Liver (tissue), 9 donors: ENCODE data around the gene ZNF749. TPM values are rescaled to one million over a fixed set of nuclear protein-coding genes. Genes with fewer than 3 reads are reported as not detected.

Experiments
- DNase-seq: peaks from one replicate; pipeline ENCODE4 v3.0.0-alpha.2; 2017; ENCODE audit warnings: low spot score
- H3K27ac ChIP-seq, 2 donors: one replicate each; pipeline ENCODE4 v1.7.0; 2013; ENCODE audit warnings: inconsistent platforms in 2 of 2, low read length in 2 of 2, control low read depth in 1 of 2, low read depth in 1 of 2, mild to moderate bottlenecking in 1 of 2
- H3K27me3 ChIP-seq, 4 donors: one replicate each; pipeline versions ENCODE4 v1.6.1 to v1.7.0; 2013; ENCODE audit warnings: low read length in 3 of 4, inconsistent platforms in 1 of 4, mild to moderate bottlenecking in 1 of 4, moderate library complexity in 1 of 4; ENCODE audit not compliant: control insufficient read depth in 4 of 4, insufficient read depth in 4 of 4
- H3K36me3 ChIP-seq, 4 donors: one replicate each; pipeline versions ENCODE4 v1.6.1 to v1.7.0; 2013; ENCODE audit warnings: low read length in 3 of 4, mild to moderate bottlenecking in 3 of 4, low read depth in 1 of 4, moderate library complexity in 1 of 4; ENCODE audit not compliant: control insufficient read depth in 4 of 4, insufficient read depth in 3 of 4
- H3K4me1 ChIP-seq, 4 donors: one replicate each; pipeline versions ENCODE4 v1.6.1 to v1.7.0; 2013; ENCODE audit warnings: low read length in 3 of 4, mild to moderate bottlenecking in 3 of 4, moderate library complexity in 1 of 4; ENCODE audit not compliant: control insufficient read depth in 4 of 4, insufficient read depth in 4 of 4
- H3K4me3 ChIP-seq, 3 donors: one replicate each; pipeline versions ENCODE4 v1.6.1 to v1.7.0; 2013; ENCODE audit warnings: low read length in 3 of 3, control low read depth in 1 of 3, low read depth in 1 of 3, mild to moderate bottlenecking in 1 of 3
- H3K9ac ChIP-seq, 2 donors: one replicate each; pipeline ENCODE4 v1.7.0; 2013; ENCODE audit warnings: low read length in 2 of 2, mild to moderate bottlenecking in 2 of 2, moderate library complexity in 2 of 2, control low read depth in 1 of 2, low read depth in 1 of 2
- H3K9me3 ChIP-seq, 4 donors: one replicate each; pipeline versions ENCODE4 v1.6.1 to v1.7.0; 2013; ENCODE audit warnings: low read length in 3 of 4; ENCODE audit not compliant: control insufficient read depth in 4 of 4
- EGR1 ChIP-seq, 2 donors: IDR thresholded peaks; 2 replicates each; pipeline ENCODE4 v1.6.1; 2016 to 2018; ENCODE audit warnings: antibody characterized with exemption in 2 of 2, low read depth in 2 of 2
- FOXA1 ChIP-seq: IDR thresholded peaks from 2 replicates; pipeline ENCODE4 v1.6.1; 2016; ENCODE audit warnings: antibody characterized with exemption
- GABPA ChIP-seq, 2 donors: IDR thresholded peaks in 1 of 2; conservative IDR thresholded peaks in 1 of 2; 2 replicates each; pipeline ENCODE4 v1.6.1; 2016; ENCODE audit warnings: antibody characterized with exemption in 2 of 2, mild to moderate bottlenecking in 1 of 2, moderate library complexity in 1 of 2
- HNF4A ChIP-seq, 2 donors: conservative IDR thresholded peaks; 2 replicates each; pipeline ENCODE4 v1.6.1; 2016; ENCODE audit warnings: antibody characterized with exemption in 2 of 2, mild to moderate bottlenecking in 2 of 2
- HNF4G ChIP-seq: IDR thresholded peaks from 2 replicates; pipeline ENCODE4 v1.6.1; 2016; ENCODE audit warnings: antibody characterized with exemption
- JUND ChIP-seq, 2 donors: IDR thresholded peaks; 2 replicates each; pipeline ENCODE4 v1.6.1; 2016; ENCODE audit warnings: antibody characterized with exemption in 2 of 2
- NR2F2 ChIP-seq: IDR thresholded peaks from 2 replicates; pipeline ENCODE4 v1.6.1; 2016; ENCODE audit warnings: antibody characterized with exemption
- RAD21 ChIP-seq, 2 donors: IDR thresholded peaks; 2 replicates each; pipeline ENCODE4 v1.6.1; 2016; ENCODE audit warnings: antibody characterized with exemption in 2 of 2, mild to moderate bottlenecking in 2 of 2
- RXRA ChIP-seq, 2 donors: IDR thresholded peaks; 2 replicates each; pipeline ENCODE4 v1.6.1; 2017 to 2018; ENCODE audit warnings: antibody characterized with exemption in 2 of 2, mild to moderate bottlenecking in 1 of 2
- SP1 ChIP-seq: IDR thresholded peaks from 2 replicates; pipeline ENCODE4 v1.6.1; 2018; ENCODE audit warnings: antibody characterized with exemption, mild to moderate bottlenecking
- TAF1 ChIP-seq: conservative IDR thresholded peaks from 2 replicates; pipeline ENCODE4 v1.6.1; 2016; ENCODE audit warnings: antibody characterized with exemption, mild to moderate bottlenecking
- YY1 ChIP-seq: IDR thresholded peaks from 2 replicates; pipeline ENCODE4 v1.6.1; 2016; ENCODE audit warnings: antibody characterized with exemption, mild to moderate bottlenecking
- WGBS: extraction: QIAGEN DNeasy Blood & Tissue Kit; methylation state at CpG from one replicate; pipeline ENCODE4 v1.1.7; 2013; 5-methylcytosine and 5-hydroxymethylcytosine counted together
- polyA plus RNA-seq, 2 donors: library from polyadenylated mRNA; stranded (reverse) in 1 of 2; unstranded in 1 of 2; fragments of 200-250 nt in 1 of 2; fragments of >200 nt in 1 of 2; fragmentation: Nextera tagmentation in 1 of 2; extraction: Ambion mirVana in 1 of 2; gene quantifications; one replicate each; pipeline versions ENCODE4 v1.2.1 to v1.2.3, GENCODE V29; 2013 to 2015
- total RNA-seq, 2 donors: library from RNA; depleted of rRNA; stranded (reverse); fragments of >200 nt; gene quantifications; one replicate each; pipeline ENCODE4 v1.2.3, GENCODE V29; 2014
- TF ChIP-seq, protein P1 (sequence below): IDR thresholded peaks from 2 replicates; pipeline ENCODE4 v1.6.1; 2016; ENCODE audit warnings: antibody characterized with exemption
- TF ChIP-seq, protein P2 (sequence below): IDR thresholded peaks from 2 replicates; pipeline ENCODE4 v1.6.1; 2016; ENCODE audit warnings: antibody characterized with exemption
- TF ChIP-seq, protein P3 (sequence below): IDR thresholded peaks from 2 replicates; pipeline ENCODE4 v1.6.1; 2016; ENCODE audit warnings: antibody characterized with exemption, mild to moderate bottlenecking
- TF ChIP-seq, protein P4 (sequence below): IDR thresholded peaks from 2 replicates; pipeline ENCODE4 v1.6.1; 2016; ENCODE audit warnings: antibody characterized with exemption
- TF ChIP-seq, protein P5 (sequence below): fragments of 150-350 bp; IDR thresholded peaks from 2 replicates; pipeline ENCODE4 v1.5.1; 2017; ENCODE audit warnings: improper control_type of control experiment, low read depth, low read length; ENCODE audit not compliant: missing input control
- donor health status: healthy.
- donor health status: healthy.
- donor health status: healthy.
- donor health status: healthy.
- donor health status: healthy.

ZNF749 gene
- total and polyA plus RNA-seq, 4 donors = 0.83 to 11.6 (median 5.7) TPM

DNA sequence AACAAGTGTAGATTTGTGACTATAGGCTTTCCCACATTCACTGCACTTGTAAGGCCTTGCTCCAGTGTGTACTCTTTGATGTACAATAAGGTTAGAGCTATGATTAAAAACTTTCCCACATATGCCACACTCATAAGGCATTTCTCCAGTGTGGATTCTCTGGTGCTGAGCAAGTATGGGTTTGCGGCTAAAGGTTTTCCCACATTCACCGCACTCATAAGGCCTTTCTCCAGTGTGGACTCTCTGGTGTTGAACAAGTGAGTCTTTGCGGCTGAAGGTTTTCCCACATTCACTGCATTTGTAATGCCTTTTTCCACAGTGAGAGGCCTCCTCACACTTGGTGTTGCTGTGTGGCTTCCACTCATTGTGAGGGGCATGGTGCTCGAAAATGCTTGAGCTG is 38.5 kb downstream of the ZNF749 start:
- WGBS = 99% methylated on average over 4 of the region's 4 CpGs

DNA sequence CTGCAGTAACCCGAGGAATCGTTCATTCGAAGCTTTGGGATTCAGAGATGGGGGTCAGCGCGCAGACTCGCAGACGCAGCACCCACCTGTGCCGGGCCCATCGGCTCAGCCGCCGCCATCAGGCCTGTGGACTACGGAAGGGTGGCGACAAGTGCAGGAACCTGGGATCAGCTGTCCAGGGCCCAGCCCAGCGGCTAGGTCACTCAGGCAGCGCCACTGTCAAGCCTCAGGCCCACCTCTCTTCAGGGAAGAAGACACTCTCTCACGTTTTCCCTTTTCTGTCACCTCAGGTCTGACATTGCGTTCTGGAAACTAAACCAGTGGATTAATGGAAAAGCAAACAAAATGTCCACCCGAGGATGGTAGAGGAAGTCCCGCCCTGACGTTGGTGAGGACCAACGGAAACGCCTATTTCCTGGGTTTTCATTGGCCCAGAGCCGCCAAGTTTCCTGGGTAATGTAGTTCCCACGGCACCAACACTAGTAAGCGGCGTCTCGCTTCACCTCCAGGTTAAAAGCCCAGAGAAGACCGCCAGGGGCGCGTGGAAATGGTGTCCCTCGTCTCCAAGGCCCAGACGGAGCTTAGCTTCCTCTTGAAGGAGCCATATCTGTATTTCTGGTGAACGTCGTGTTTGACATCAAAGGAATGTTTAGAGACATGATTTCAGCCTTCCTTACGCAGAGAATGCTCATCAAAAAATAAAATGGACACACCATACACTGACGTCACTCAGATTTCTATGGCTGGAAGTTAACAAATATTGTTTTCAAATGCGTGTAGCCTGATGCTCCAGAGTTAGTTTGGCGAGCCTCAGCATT is 42.3 kb downstream of the ZNF749 start, which contains the start of gene ZNF772:
TSS of gene ZNF772 (minus strand) at position 376 of the 818 bp plus-strand sequence. CDS start at position 119, 257 bp downstream.
- Histone ChIP-seq H3K9me3 (peaks cover 46 to 73% (median 59%) of the 10 kb centered on the region in 4 donors), H3K27ac (peak within 1 kb of the TSS; percentile 32 to 45), H3K4me3 (peak within 1 kb of the TSS; percentile 78 to 94 (median 91)), H3K36me3 (peaks cover 5 to 40% (median 34%) of the 10 kb centered on the region in 4 donors), H3K9ac (peak within 1 kb of the TSS; percentile 29 to 54), H3K4me1 (peaks cover 0 to 14% (median 6%) of the 10 kb centered on the region in 4 donors), H3K27me3 (peaks cover 0 to 8% (median 0%) of the 10 kb centered on the region in 4 donors)
- TF ChIP-seq RAD21 (IDR thresholded peaks at IDR 0.05) = peak; percentile 46 to 52
- TF ChIP-seq, protein P1, sequence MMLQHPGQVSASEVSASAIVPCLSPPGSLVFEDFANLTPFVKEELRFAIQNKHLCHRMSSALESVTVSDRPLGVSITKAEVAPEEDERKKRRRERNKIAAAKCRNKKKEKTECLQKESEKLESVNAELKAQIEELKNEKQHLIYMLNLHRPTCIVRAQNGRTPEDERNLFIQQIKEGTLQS = no peak
- no peak for TF ChIP-seq FOXA1
- TF ChIP-seq NR2F2 = no peak
- TF ChIP-seq SP1 = peak; percentile 33
- peak in 1 of 2 donors; percentile 34 for TF ChIP-seq EGR1 (IDR thresholded peaks at IDR 0.05; ENCODE audit: low read depth in 2 of 2)
- peak; percentile 98 for TF ChIP-seq YY1
- TF ChIP-seq, protein P2, sequence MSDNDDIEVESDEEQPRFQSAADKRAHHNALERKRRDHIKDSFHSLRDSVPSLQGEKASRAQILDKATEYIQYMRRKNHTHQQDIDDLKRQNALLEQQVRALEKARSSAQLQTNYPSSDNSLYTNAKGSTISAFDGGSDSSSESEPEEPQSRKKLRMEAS = no peak
- TF ChIP-seq, protein P3, sequence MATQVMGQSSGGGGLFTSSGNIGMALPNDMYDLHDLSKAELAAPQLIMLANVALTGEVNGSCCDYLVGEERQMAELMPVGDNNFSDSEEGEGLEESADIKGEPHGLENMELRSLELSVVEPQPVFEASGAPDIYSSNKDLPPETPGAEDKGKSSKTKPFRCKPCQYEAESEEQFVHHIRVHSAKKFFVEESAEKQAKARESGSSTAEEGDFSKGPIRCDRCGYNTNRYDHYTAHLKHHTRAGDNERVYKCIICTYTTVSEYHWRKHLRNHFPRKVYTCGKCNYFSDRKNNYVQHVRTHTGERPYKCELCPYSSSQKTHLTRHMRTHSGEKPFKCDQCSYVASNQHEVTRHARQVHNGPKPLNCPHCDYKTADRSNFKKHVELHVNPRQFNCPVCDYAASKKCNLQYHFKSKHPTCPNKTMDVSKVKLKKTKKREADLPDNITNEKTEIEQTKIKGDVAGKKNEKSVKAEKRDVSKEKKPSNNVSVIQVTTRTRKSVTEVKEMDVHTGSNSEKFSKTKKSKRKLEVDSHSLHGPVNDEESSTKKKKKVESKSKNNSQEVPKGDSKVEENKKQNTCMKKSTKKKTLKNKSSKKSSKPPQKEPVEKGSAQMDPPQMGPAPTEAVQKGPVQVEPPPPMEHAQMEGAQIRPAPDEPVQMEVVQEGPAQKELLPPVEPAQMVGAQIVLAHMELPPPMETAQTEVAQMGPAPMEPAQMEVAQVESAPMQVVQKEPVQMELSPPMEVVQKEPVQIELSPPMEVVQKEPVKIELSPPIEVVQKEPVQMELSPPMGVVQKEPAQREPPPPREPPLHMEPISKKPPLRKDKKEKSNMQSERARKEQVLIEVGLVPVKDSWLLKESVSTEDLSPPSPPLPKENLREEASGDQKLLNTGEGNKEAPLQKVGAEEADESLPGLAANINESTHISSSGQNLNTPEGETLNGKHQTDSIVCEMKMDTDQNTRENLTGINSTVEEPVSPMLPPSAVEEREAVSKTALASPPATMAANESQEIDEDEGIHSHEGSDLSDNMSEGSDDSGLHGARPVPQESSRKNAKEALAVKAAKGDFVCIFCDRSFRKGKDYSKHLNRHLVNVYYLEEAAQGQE = peak; percentile 18
- TF ChIP-seq RXRA (IDR thresholded peaks at IDR 0.05) = peak in 1 of 2 donors; percentile 4
- TF ChIP-seq, protein P4, sequence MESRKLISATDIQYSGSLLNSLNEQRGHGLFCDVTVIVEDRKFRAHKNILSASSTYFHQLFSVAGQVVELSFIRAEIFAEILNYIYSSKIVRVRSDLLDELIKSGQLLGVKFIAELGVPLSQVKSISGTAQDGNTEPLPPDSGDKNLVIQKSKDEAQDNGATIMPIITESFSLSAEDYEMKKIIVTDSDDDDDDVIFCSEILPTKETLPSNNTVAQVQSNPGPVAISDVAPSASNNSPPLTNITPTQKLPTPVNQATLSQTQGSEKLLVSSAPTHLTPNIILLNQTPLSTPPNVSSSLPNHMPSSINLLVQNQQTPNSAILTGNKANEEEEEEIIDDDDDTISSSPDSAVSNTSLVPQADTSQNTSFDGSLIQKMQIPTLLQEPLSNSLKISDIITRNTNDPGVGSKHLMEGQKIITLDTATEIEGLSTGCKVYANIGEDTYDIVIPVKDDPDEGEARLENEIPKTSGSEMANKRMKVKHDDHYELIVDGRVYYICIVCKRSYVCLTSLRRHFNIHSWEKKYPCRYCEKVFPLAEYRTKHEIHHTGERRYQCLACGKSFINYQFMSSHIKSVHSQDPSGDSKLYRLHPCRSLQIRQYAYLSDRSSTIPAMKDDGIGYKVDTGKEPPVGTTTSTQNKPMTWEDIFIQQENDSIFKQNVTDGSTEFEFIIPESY = peak; percentile 32
- no peak for TF ChIP-seq JUND (IDR thresholded peaks at IDR 0.05)
- TF ChIP-seq GABPA (IDR thresholded peaks at IDR 0.05 in 1 of 2, conservative IDR thresholded peaks at IDR 0.05 in 1 of 2) = peak; percentile 85 to 97
- TF ChIP-seq, protein P5, sequence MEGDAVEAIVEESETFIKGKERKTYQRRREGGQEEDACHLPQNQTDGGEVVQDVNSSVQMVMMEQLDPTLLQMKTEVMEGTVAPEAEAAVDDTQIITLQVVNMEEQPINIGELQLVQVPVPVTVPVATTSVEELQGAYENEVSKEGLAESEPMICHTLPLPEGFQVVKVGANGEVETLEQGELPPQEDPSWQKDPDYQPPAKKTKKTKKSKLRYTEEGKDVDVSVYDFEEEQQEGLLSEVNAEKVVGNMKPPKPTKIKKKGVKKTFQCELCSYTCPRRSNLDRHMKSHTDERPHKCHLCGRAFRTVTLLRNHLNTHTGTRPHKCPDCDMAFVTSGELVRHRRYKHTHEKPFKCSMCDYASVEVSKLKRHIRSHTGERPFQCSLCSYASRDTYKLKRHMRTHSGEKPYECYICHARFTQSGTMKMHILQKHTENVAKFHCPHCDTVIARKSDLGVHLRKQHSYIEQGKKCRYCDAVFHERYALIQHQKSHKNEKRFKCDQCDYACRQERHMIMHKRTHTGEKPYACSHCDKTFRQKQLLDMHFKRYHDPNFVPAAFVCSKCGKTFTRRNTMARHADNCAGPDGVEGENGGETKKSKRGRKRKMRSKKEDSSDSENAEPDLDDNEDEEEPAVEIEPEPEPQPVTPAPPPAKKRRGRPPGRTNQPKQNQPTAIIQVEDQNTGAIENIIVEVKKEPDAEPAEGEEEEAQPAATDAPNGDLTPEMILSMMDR = peak; percentile 74
- TF ChIP-seq TAF1 = no peak
- no peak for TF ChIP-seq HNF4A (conservative IDR thresholded peaks at IDR 0.05)
- TF ChIP-seq HNF4G = no peak
- 10% methylated on average over 38 of the region's 38 CpGs for WGBS
- DNase-seq = peak; percentile 89

More for the DNA sequence above, 38.5 kb downstream of the ZNF749 start:
- DNase-seq = no peak
- H3K4me1 ChIP-seq = peaks cover 0 to 14% (median 6%) of the 10 kb centered on the region in 4 donors
- H3K9ac ChIP-seq = no peak overlapping the region
- no peak for TF ChIP-seq EGR1 (IDR thresholded peaks at IDR 0.05; ENCODE audit: low read depth in 2 of 2)
- H3K4me3 ChIP-seq = peak overlapping the region in 2 of 3 donors; percentile 91 to 94
- no peaks in the 10 kb centered on the region for H3K27me3 ChIP-seq
- H3K27ac ChIP-seq = no peak overlapping the region
- H3K9me3 ChIP-seq = peaks cover 46 to 80% (median 67%) of the 10 kb centered on the region in 4 donors
- H3K36me3 ChIP-seq = peaks cover 5 to 53% (median 41%) of the 10 kb centered on the region in 4 donors
